Measurements from ENCODE around the gene MROH8. TPM values are rescaled to one million over a fixed set of nuclear protein-coding genes. Genes with fewer than 3 reads are reported as not detected.

MROH8 gene
- polyA plus RNA-seq (ENCODE audit: low read depth in 6 of 6): 1 to 10 TPM in 5 of 6 donors, under 1 TPM in 1; 0.89 to 3.9 (median 2.2) TPM

DNA sequence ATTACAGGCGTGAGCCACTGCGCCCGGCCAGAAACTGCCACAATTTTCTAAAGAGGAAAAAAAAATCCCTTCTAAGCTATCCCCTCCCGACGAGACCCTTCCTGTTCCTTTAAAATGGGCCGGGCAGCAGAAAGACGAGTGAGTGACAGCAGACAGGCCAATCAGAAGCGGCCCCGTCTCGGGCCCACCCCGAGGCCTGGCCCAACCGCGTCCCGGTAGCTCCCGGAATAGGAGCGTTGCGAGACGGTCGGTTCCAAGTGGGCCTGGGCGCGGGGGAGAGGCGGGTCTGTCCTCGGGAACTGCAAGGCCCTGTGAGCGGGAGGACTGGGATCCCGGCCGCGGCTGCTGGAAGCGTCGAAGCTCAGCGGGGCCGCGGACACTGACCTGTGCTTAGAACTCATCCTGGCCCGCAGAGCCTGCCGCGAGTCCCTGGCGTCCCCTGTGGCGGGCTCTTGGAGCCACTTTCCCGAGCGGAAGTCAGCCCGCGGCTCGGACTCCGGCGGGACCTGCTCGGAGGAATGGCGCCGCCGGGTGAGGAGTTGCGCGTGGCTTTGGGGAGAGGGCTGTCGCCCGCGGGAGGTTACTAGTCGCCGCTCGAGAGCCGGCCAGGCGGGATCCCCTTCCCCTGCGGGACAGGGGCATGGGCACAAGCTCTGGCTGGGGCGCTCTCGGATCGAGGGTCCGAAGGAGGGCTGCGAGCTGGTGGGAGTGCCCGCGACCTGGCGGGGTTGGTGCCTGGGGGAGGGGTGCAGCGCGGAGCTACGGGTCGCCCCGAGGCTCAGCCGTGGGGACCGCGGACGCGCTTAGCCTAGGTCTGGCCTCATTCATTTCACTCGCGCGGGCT, at the start of gene MROH8, which contains the start of gene RPN2:
Gene MROH8 (minus strand): TSS at position 710 of the 844 bp plus-strand sequence.
Gene RPN2 (plus strand): TSS at position 492 of the 844 bp plus-strand sequence. CDS start 27 bp downstream, at position 519.
- DNase-seq (peak; percentile 93), ATAC-seq (ENCODE audit: low read depth in 2 of 2) (peak; percentile 92 to 94)
- Mint-ChIP-seq H3K27me3 (no peaks in the 10 kb centered on the region), H3K27ac (peak within 1 kb of the TSS; percentile 92 to 99 (median 98)), H3K4me3 (peak within 1 kb of the TSS; percentile 93 to 100 (median 100)), H3K9me3 (no peaks in the 10 kb centered on the region), H3K36me3 (peaks cover 0 to under 1% of the 10 kb centered on the region in 2 donors), H3K4me1 (peaks cover 31 to 56% (median 47%) of the 10 kb centered on the region in 3 donors)

DNA sequence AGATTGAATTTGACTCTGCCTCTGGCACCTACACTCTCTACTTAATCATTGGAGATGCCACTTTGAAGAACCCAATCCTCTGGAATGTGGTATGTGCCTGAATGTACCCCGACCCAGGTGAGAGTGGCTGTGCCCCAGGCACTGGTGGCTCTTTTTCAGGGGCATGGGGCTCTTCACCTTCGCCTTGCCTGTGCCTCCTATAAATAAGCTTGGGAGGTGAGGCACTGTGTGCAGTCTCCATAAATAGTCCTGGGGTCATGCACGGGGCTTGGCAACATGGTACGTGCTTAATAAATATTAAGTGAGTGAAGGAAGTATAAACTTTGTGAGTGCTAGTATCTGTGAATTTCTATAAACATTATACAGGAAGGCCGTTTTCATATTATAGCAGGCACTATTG, 49.3 kb upstream of the MROH8 start:
- H3K27ac Mint-ChIP-seq: peak overlapping the region in 1 of 6 donors; percentile 57

DNA sequence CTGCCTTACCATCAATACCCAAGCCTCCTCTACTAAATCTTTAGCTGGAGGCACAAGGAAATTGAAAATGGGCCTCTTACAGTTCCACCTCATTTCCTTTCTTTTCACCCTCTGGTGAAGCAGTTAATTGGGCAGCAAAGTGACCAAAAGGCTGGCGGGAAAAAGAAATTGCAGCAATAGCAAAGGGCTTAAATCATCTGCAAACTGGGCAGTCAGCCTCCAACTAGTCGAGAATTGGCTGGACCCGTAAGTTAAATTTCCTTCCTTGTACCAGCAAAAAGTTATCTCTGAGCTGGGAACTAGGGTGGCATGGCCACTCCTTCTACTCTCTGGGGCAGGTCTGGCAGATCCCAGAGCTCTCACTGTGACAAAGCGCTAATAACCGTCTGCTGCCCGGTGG, 48.7 kb upstream of the MROH8 start:
- Mint-ChIP-seq H3K4me3 (no peak overlapping the region), H3K27ac (no peak overlapping the region)
- no peak for DNase-seq

More for the DNA sequence above, 49.3 kb upstream of the MROH8 start:
- H3K4me1 Mint-ChIP-seq: peaks cover 0 to under 1% (median 0%) of the 10 kb centered on the region in 3 donors
- H3K4me3 Mint-ChIP-seq: no peak overlapping the region
- DNase-seq: no peak
- H3K27me3 Mint-ChIP-seq: no peaks in the 10 kb centered on the region
- no peak for ATAC-seq (ENCODE audit: low read depth in 2 of 2)
- peaks cover 30 to 50% of the 10 kb centered on the region in 2 donors for H3K36me3 Mint-ChIP-seq
- no peaks in the 10 kb centered on the region for H3K9me3 Mint-ChIP-seq

DNA sequence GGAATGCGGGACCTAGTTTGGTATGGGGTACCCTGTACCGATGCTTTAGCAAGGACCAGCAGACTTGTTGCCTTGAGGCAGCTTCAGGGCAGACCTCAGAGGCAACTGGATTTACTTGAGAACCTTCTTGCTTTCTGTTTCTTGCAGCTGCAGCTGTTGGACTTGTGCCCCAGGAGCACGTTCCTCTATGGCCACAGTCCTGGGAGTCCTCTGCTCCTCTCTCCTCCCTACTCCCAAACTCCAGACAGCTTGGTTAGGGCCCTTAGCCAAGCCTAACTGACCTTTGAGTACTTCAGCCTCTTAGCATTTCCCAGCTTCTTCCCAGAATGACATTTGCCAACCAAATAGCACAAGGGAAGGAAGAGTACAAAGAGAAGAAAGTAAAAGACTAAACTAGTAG, 47.5 kb upstream of the MROH8 start:
- H3K9me3 Mint-ChIP-seq: no peaks in the 10 kb centered on the region

More for the DNA sequence above, 48.7 kb upstream of the MROH8 start:
- Mint-ChIP-seq H3K9me3 (no peaks in the 10 kb centered on the region), H3K27me3 (no peaks in the 10 kb centered on the region), H3K4me1 (peaks cover 0 to 4% (median 2%) of the 10 kb centered on the region in 3 donors), H3K36me3 (peaks cover 30 to 54% of the 10 kb centered on the region in 2 donors)
- ATAC-seq (ENCODE audit: low read depth in 2 of 2): no peak

DNA sequence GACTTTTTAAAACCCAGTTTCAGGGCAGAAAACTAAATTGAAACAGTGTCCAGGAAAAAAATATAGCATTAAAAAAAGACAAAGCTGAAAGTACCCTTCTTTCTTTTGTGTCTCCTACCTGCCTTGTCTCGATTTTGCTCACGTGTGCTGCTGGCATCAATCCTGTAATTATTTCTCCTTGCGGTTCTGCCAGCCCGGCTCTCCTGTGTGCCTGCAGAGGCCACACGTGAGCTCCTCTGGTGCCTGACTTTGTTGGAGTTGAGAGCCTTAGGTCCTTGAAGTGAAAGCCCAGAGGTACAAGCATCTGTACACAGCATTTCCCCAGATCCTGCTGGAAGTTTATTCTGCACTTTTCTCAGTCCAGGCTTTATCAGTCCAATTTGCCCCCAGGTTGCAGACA, 45.8 kb upstream of the MROH8 start:
- peak overlapping the region in 3 of 6 donors; percentile 19 to 83 (median 69) for H3K27ac Mint-ChIP-seq
- H3K36me3 Mint-ChIP-seq: peaks cover 22 to 35% of the 10 kb centered on the region in 2 donors
- no peak overlapping the region for H3K4me3 Mint-ChIP-seq
- H3K9me3 Mint-ChIP-seq: no peaks in the 10 kb centered on the region
- ATAC-seq (ENCODE audit: low read depth in 2 of 2) (no peak), DNase-seq (no peak)
- H3K27me3 Mint-ChIP-seq: no peaks in the 10 kb centered on the region
- peaks cover 0 to 12% (median 8%) of the 10 kb centered on the region in 3 donors for H3K4me1 Mint-ChIP-seq

More for the DNA sequence above, 47.5 kb upstream of the MROH8 start:
- Mint-ChIP-seq H3K4me1 (peaks cover 0 to 12% (median 8%) of the 10 kb centered on the region in 3 donors), H3K4me3 (no peak overlapping the region), H3K27me3 (no peaks in the 10 kb centered on the region), H3K27ac (peak overlapping the region in 2 of 6 donors; percentile 12 to 30), H3K36me3 (peaks cover 22 to 45% of the 10 kb centered on the region in 2 donors)
- ATAC-seq (ENCODE audit: low read depth in 2 of 2) (no peak), DNase-seq (no peak)

DNA sequence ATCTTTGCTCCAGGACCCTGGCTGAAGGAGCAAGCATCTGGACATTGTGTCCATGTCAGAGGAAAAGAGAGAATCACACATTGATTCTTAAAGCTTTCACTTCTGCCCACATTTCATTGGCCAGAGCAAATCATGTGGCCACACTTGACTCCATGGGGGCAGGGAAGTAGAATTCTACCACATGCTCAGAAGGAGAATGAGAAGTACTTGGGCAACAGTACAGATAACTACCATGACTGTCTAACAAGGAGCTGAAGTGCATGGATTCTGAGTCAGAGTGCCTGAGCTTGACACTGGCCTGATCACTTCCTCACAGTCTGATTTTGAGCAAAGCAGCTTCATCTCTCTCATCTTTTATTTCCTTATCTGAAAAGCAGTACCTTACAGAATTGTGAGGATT, 43.7 kb upstream of the MROH8 start:
- Mint-ChIP-seq H3K4me1 (peaks cover 5 to 16% (median 12%) of the 10 kb centered on the region in 3 donors), H3K27me3 (no peaks in the 10 kb centered on the region), H3K27ac (peak overlapping the region in 1 of 6 donors; percentile 72), H3K4me3 (no peak overlapping the region), H3K9me3 (no peaks in the 10 kb centered on the region), H3K36me3 (peaks cover 16 to 23% of the 10 kb centered on the region in 2 donors)
- DNase-seq (peak; percentile 9), ATAC-seq (ENCODE audit: low read depth in 2 of 2) (peak; percentile 76 to 83)

DNA sequence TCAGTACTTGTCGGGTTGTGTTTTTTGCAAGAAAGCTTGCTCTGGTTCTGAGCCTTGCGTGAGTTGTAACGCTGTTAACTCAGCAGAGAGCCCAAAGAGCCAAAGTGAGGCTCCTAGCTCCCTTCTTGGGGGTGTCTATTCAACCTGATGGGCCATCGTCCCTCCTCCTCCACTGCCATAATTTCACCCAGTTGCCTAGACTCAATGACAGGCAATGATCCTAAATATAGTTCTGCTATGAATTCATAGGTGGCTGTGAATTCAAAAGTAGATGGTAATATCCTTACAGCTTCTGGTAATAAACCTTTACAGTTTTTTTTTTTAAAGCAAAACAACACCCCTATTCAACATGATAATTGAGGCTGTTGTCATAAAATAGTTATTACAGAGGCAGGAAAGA, 42.7 kb upstream of the MROH8 start:
- DNase-seq: no peak
- Mint-ChIP-seq H3K9me3 (no peaks in the 10 kb centered on the region), H3K36me3 (peaks cover 16 to 23% of the 10 kb centered on the region in 2 donors), H3K27ac (peak overlapping the region in 1 of 6 donors; percentile 28), H3K4me3 (no peak overlapping the region), H3K27me3 (no peaks in the 10 kb centered on the region), H3K4me1 (peaks cover 5 to 16% (median 12%) of the 10 kb centered on the region in 3 donors)
- no peak for ATAC-seq (ENCODE audit: low read depth in 2 of 2)

DNA sequence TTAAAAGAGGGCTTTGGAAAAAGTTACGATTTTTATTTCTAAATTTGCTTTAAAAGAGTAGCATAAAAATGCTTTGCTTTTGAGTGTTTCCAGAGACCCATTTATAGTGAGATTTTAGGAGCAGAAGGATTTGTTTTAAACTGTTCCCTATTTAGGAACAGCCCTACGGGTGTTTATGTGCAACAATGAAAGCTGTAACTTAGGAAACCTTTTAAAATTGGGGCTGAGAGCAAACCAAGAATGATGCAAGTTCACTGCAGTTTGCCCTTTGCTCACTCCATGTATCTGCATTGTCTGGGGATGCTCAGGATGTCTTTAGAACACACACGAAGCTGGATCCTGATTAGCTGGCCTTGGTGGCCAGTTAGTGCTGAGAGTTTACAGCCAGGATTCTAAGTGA, 41.4 kb upstream of the MROH8 start:
- no peaks in the 10 kb centered on the region for H3K27me3 Mint-ChIP-seq
- no peaks in the 10 kb centered on the region for H3K9me3 Mint-ChIP-seq
- DNase-seq: no peak
- H3K27ac Mint-ChIP-seq: no peak overlapping the region
- H3K4me3 Mint-ChIP-seq: no peak overlapping the region
- peaks cover 16 to 23% of the 10 kb centered on the region in 2 donors for H3K36me3 Mint-ChIP-seq
- peaks cover 5 to 16% (median 12%) of the 10 kb centered on the region in 3 donors for H3K4me1 Mint-ChIP-seq
- ATAC-seq (ENCODE audit: low read depth in 2 of 2): no peak

DNA sequence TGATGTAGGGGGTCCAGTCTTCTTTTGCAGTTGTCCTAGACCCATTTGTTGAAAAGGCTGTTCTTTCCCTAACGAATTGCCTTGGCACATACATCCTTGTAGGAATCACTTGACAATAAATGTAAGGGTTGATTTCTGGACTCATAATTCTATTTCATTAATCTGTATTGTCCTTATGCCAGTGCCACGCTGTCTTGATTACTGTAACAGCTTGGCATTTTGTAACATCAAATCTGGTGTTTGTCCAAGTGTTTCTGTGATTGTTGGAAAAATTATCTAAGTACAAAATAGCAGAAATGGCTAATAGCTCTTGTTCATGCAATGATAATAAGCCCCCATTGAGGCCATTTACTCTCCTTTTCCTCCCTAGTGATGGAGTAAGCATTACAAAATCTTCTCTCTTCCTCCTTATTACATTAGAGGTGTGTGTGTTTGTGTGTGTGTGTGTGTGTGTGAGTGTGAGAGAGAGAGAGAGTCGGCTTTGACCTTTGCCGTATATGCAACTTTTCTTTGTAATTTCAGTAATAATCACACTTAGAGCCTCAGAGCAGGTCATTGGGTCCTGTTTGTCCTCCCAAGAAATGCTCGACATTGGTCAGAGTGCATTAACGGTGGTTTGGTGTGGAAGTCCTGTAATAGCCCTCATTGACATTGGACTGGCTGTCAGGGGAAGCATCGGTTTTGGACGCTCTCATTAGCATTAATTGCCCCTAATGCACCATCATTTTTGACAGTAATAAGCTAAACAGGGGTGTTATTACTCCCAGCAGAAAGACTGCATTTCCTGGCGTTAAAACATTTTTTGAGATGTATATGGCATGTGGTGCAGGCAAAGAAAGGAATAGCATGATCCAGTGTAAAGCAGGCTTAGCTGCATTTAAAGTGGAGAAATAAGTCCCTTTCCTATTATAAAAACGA, 40.7 kb upstream of the MROH8 start:
- peaks cover 10 to 17% of the 10 kb centered on the region in 2 donors for H3K36me3 Mint-ChIP-seq
- H3K9me3 Mint-ChIP-seq: no peaks in the 10 kb centered on the region
- peaks cover 5 to 16% (median 12%) of the 10 kb centered on the region in 3 donors for H3K4me1 Mint-ChIP-seq
- H3K27me3 Mint-ChIP-seq: no peaks in the 10 kb centered on the region
- DNase-seq (no peak), ATAC-seq (ENCODE audit: low read depth in 2 of 2) (no peak)
- H3K4me3 Mint-ChIP-seq: no peak overlapping the region
- no peak overlapping the region for H3K27ac Mint-ChIP-seq

DNA sequence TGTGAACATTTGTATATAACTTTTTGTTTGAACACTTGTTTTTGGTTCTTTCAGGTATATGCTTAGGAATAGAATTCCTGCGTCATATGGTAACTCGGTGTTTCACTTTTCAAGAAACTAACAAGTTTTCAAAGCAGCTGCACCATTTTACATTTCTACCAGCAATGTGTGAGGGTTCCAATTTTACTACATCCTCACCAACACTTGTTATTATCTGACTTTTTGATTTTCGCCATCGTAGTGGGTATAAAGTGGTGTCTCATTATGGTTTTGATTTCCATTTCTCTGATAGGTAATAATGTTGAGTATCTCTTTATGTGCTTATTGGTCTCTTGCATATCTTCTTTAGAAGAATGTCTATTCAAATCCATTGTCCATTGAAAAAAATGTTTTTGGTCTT, 39.6 kb upstream of the MROH8 start:
- Mint-ChIP-seq H3K4me1 (peaks cover 5 to 16% (median 12%) of the 10 kb centered on the region in 3 donors), H3K27ac (no peak overlapping the region), H3K36me3 (peaks cover 7 to 11% of the 10 kb centered on the region in 2 donors)

DNA sequence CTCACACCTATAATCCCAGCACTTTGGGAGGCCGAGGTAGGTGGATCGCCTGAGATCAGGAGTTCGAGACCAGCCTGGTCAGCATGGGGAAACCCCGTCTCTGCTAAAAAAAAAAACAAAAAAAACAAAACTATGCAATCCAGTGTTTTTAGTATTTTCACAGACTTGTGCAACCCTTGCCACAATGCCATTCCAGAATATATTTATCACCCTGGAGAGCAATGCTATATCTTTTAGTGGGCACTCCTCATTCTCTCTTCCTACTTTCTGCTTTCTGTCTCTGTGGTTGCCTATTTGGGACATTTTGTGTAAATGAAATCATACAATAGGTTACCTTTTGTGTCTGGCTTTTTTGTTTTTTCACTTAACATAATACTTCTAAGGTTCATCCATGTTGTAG, 39.1 kb upstream of the MROH8 start:
- no peak overlapping the region for H3K4me3 Mint-ChIP-seq
- peaks cover 5 to 14% (median 12%) of the 10 kb centered on the region in 3 donors for H3K4me1 Mint-ChIP-seq
- ATAC-seq (ENCODE audit: low read depth in 2 of 2): no peak
- no peak for DNase-seq
- no peaks in the 10 kb centered on the region for H3K9me3 Mint-ChIP-seq
- peaks cover 6 to 7% of the 10 kb centered on the region in 2 donors for H3K36me3 Mint-ChIP-seq
- H3K27ac Mint-ChIP-seq: peak overlapping the region in 2 of 6 donors; percentile 74 to 78
- H3K27me3 Mint-ChIP-seq: no peaks in the 10 kb centered on the region

More for the DNA sequence above, 39.6 kb upstream of the MROH8 start:
- DNase-seq (no peak), ATAC-seq (ENCODE audit: low read depth in 2 of 2) (no peak)
- no peak overlapping the region for H3K4me3 Mint-ChIP-seq
- no peaks in the 10 kb centered on the region for H3K9me3 Mint-ChIP-seq
- H3K27me3 Mint-ChIP-seq: no peaks in the 10 kb centered on the region

DNA sequence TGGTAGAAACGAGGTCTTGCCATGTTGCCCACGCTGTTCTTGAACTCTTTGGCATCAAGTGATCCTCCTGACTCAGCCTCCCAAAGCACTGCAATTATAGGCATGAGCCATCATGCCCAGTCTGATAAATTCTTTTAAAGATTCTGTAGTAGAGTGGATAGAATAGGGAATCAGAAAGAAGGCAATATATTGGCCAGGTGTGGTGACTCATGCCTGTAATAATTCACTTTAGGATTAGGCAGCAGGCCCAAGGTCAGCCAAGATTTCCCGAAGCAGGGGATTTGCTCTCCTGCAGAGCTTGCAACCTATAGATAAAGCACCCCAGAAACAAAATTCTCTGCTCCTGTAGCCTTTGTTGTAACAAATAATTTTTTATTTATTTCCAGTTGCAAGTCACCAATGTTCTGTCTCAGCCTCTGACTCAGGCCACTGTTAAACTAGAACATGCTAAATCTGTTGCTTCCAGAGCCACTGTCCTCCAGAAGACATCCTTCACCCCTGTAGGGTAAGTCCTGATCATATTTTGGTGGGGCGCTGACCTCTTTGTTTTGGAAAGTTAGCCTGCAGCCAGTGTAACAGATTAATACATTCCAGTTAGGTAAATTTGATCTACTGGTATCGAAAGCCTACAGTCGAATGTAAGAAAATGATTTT, 30.4 kb upstream of the MROH8 start:
- no peaks in the 10 kb centered on the region for H3K9me3 Mint-ChIP-seq
- no peak overlapping the region for H3K4me3 Mint-ChIP-seq
- H3K27me3 Mint-ChIP-seq: no peaks in the 10 kb centered on the region
- no peak for DNase-seq
- H3K4me1 Mint-ChIP-seq: no peaks in the 10 kb centered on the region
- no peak for ATAC-seq (ENCODE audit: low read depth in 2 of 2)
- peaks cover 8 to 12% of the 10 kb centered on the region in 2 donors for H3K36me3 Mint-ChIP-seq
- H3K27ac Mint-ChIP-seq: no peak overlapping the region

DNA sequence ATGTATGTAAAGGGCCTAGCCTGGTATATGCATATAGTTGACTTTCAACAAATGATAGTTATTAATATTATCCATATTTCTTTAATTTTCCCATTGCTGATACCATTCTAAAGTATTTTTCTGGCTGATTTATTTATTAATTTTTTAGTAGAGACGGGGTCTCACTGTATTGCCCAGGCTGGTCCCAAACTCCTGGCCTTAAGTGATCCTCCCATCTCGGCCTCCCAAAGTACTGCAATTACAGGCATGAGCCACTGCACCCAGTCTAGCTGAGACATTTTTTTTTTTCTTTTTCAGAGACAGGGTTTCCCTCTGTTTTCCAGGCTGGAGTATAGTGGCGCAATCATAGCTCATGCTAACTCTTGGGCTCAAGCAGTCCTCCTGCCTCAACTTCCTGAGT, 29.8 kb upstream of the MROH8 start:
- DNase-seq: no peak
- no peak overlapping the region for H3K27ac Mint-ChIP-seq

More for the DNA sequence above, 29.8 kb upstream of the MROH8 start:
- Mint-ChIP-seq H3K36me3 (peaks cover 11 to 14% of the 10 kb centered on the region in 2 donors), H3K9me3 (no peaks in the 10 kb centered on the region), H3K27me3 (no peaks in the 10 kb centered on the region), H3K4me3 (no peak overlapping the region), H3K4me1 (no peaks in the 10 kb centered on the region)
- ATAC-seq (ENCODE audit: low read depth in 2 of 2): no peak
